Erythroblast (primary cell): ENCODE data around the gene ADK.

Experiments
- GATA1 ChIP-seq: IDR thresholded peaks from 2 replicates; pipeline ENCODE4 v1.6.1; 2011; ENCODE audit warnings: low read depth, mild to moderate bottlenecking, control low read depth, low read length, moderate library complexity
- POLR2A ChIP-seq: IDR thresholded peaks from 2 replicates; pipeline ENCODE4 v1.6.1; 2011; ENCODE audit warnings: mild to moderate bottlenecking, low read length

DNA sequence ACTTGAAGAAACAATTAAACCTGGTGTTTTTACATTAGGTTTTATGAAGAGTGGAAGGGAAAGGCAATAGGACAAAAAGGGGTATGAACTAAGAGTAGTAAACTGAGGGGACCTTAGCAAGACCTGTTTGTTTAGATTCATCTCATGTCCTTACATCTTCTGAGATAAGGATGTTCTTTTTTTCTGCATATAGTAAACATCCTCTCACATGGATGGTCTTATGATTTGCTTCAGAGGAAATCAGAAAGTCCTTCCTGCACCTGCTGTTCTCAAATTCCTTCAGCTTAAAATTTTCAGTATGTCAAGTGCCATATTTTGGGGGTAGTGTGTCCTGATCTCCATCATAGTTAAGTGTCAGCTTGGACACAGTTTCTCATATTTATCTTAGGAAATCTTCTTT is 232.6 kb downstream of the ADK start:
- TF ChIP-seq POLR2A (no peak), GATA1 (no peak)
